Measurements from ENCODE around the gene GPATCH3. TPM values are rescaled to one million over a fixed set of nuclear protein-coding genes. Genes with fewer than 3 reads are reported as not detected.
"Not testable (repeated sequence)": the region's sequence is repeated elsewhere in the genome, so short reads cannot be mapped to it uniquely, and the experiment has no call there.

GPATCH3 gene
- total RNA-seq, 1 donor from 2014 or later = 20.4 TPM

GRCh38 chr1:26874896-26875295, 25.4 kb downstream of the GPATCH3 start:
- no peak overlapping the region for H3K27ac Mint-ChIP-seq (ENCODE audit: unreplicated experiment)
- TF ChIP-seq CTCF (IDR thresholded peaks at IDR 0.05) = no peak
- no peaks in the 10 kb centered on the region for H3K4me1 Mint-ChIP-seq (ENCODE audit: unreplicated experiment)
- H3K36me3 Mint-ChIP-seq (ENCODE audit: unreplicated experiment) = peaks cover 3% of the 10 kb centered on the region
- H3K27me3 Mint-ChIP-seq (ENCODE audit: unreplicated experiment) = no peaks in the 10 kb centered on the region
- no peak for DNase-seq (ENCODE audit: extremely low spot score, unreplicated experiment)
- H3K9me3 Mint-ChIP-seq (ENCODE audit: unreplicated experiment) = no peaks in the 10 kb centered on the region
- H3K4me3 Mint-ChIP-seq (ENCODE audit: unreplicated experiment) = no peak overlapping the region

- H3K27ac Mint-ChIP-seq (ENCODE audit: unreplicated experiment); H3K4me1 Mint-ChIP-seq (ENCODE audit: unreplicated experiment); H3K27me3 Mint-ChIP-seq (ENCODE audit: unreplicated experiment); DNase-seq (ENCODE audit: extremely low spot score, unreplicated experiment); H3K36me3 Mint-ChIP-seq (ENCODE audit: unreplicated experiment); H3K4me3 Mint-ChIP-seq (ENCODE audit: unreplicated experiment); H3K9me3 Mint-ChIP-seq (ENCODE audit: unreplicated experiment): not testable (repeated sequence)
Observed at GRCh38 chr1:26873097-26873496, 27.2 kb downstream of the GPATCH3 start.

GRCh38 chr1:26864610-26865480, 35.4 kb downstream of the GPATCH3 start:
- peak; percentile 99 for DNase-seq (ENCODE audit: extremely low spot score, unreplicated experiment)
- Mint-ChIP-seq H3K36me3 (ENCODE audit: unreplicated experiment) (no peaks in the 10 kb centered on the region), H3K9me3 (ENCODE audit: unreplicated experiment) (no peaks in the 10 kb centered on the region), H3K27me3 (ENCODE audit: unreplicated experiment) (no peaks in the 10 kb centered on the region), H3K4me3 (ENCODE audit: unreplicated experiment) (peak overlapping the region; percentile 92), H3K4me1 (ENCODE audit: unreplicated experiment) (peaks cover 22% of the 10 kb centered on the region), H3K27ac (ENCODE audit: unreplicated experiment) (peak overlapping the region; percentile 87)
- no peak for TF ChIP-seq CTCF (IDR thresholded peaks at IDR 0.05)

- peaks cover 22% of the 10 kb centered on the region for H3K4me1 Mint-ChIP-seq (ENCODE audit: unreplicated experiment)
- DNase-seq (ENCODE audit: extremely low spot score, unreplicated experiment) = no peak
- H3K27me3 Mint-ChIP-seq (ENCODE audit: unreplicated experiment) = no peaks in the 10 kb centered on the region
- no peaks in the 10 kb centered on the region for H3K36me3 Mint-ChIP-seq (ENCODE audit: unreplicated experiment)
- no peak overlapping the region for H3K27ac Mint-ChIP-seq (ENCODE audit: unreplicated experiment)
- H3K9me3 Mint-ChIP-seq (ENCODE audit: unreplicated experiment) = no peaks in the 10 kb centered on the region
- no peak for TF ChIP-seq CTCF (IDR thresholded peaks at IDR 0.05)
- no peak overlapping the region for H3K4me3 Mint-ChIP-seq (ENCODE audit: unreplicated experiment)
Observed at GRCh38 chr1:26863685-26864077, 36.6 kb downstream of the GPATCH3 start.

- DNase-seq (ENCODE audit: extremely low spot score, unreplicated experiment) = no peak
- H3K4me1 Mint-ChIP-seq (ENCODE audit: unreplicated experiment) = peaks cover 22% of the 10 kb centered on the region
- peak; percentile 18 for TF ChIP-seq CTCF (IDR thresholded peaks at IDR 0.05)
- H3K27me3 Mint-ChIP-seq (ENCODE audit: unreplicated experiment) = no peaks in the 10 kb centered on the region
- H3K4me3 Mint-ChIP-seq (ENCODE audit: unreplicated experiment) = peak within 1 kb of the TSS; percentile 22
- H3K9me3 Mint-ChIP-seq (ENCODE audit: unreplicated experiment) = no peaks in the 10 kb centered on the region
- H3K36me3 Mint-ChIP-seq (ENCODE audit: unreplicated experiment) = no peaks in the 10 kb centered on the region
- no peak within 1 kb of the TSS for H3K27ac Mint-ChIP-seq (ENCODE audit: unreplicated experiment)
Observed at GRCh38 chr1:26862781-26863684, 37.2 kb downstream of the GPATCH3 start, which contains the start of gene SFN. TSS of gene SFN (plus strand) at chr1:26863149. CDS start at chr1:26863213, 64 bp downstream.

Data from osteocyte (in vitro differentiated cells).